ENCODE results near the gene ZNF423.

Gene ZNF423

DNA sequence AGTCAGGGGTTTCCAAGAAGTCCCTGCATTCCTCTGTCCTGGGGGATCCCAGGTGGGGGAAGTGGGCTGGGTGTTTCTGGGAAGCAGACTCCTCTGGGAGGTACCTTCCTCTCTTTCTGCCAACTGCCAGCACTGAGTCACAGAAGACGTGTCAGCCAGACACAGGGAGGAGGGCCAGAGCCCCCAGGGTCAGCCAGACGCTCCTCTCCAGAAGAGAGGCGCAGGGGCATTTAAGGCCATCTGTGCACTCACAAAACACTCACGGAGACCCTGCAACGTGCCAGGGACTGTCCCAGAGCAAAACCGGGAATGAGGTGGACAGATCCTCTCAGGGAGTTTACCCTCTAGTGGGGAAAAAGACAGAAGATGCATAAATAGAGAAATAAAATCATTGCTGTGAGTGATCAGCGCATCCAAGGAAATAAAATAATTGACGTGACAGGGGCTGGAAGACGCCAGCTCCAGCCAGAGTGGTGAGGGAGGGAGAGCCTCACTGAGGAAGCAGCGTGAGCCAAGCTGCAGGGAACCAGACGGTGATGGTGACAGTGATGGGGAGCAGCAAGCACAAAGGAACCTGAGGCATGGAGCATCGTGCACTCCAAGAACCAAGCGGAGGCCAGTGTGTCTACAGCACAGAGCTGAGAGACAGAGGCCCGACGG lies 105.4 kb downstream of the ZNF423 start:
- DNase-seq (ENCODE audit: low read depth in 2 of 2), result no peak

DNA sequence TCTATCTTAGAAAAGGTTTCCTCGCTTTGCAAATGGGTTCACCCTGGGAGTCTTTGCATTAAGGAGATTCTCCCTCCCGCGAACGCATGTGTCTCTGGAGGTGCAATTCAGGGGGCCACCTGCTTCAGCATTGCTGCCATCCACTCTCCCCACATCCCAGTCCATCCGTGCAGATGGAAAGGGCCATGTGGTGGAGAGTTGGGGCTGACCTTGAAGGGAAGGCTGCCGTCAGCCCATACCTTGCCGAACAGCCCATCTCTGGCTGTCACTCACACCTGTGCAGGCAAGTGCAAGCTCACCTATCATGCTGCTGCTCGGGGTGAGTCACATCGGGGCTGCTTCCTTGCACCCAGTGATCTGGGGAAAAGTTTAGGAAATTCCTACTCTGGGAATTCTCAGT lies 106.1 kb downstream of the ZNF423 start:
- no peak for DNase-seq (ENCODE audit: low read depth in 2 of 2)

- DNase-seq (ENCODE audit: low read depth in 2 of 2), result peak in 1 of 2 donors; percentile 6
Measured at GRCh38 chr16:49748322-49748721, 107.6 kb downstream of the ZNF423 start.

- no peak for DNase-seq (ENCODE audit: low read depth in 2 of 2)
Measured at GRCh38 chr16:49747654-49748053, 108.3 kb downstream of the ZNF423 start.

GRCh38 chr16:49746545-49746944 lies 109.4 kb downstream of the ZNF423 start:
- DNase-seq (ENCODE audit: low read depth in 2 of 2), result no peak

DNA sequence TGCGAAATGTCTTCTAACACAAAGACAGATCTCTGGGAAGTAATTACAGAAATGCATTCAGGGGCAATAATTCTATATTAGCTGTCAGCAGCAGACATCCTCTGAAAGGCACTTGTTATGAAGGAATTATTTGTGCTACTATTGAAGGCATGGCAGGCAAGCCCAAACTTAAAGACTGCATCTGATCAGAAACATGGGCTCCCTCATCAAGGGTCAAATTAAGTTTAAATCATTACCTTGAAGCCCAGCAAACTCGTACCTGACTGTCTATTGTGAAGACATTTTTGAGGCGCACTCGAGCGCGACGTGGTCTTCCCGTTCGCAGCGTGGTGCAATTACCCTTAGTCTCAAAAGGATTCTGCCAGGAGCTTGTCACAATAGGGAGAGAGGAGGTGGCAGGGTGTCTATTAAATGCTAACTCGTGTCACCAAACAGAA lies 110.6 kb downstream of the ZNF423 start:
- no peak for DNase-seq (ENCODE audit: low read depth in 2 of 2)

GRCh38 chr16:49744244-49745220 lies 111.4 kb downstream of the ZNF423 start:
- DNase-seq (ENCODE audit: low read depth in 2 of 2), result no peak

DNA sequence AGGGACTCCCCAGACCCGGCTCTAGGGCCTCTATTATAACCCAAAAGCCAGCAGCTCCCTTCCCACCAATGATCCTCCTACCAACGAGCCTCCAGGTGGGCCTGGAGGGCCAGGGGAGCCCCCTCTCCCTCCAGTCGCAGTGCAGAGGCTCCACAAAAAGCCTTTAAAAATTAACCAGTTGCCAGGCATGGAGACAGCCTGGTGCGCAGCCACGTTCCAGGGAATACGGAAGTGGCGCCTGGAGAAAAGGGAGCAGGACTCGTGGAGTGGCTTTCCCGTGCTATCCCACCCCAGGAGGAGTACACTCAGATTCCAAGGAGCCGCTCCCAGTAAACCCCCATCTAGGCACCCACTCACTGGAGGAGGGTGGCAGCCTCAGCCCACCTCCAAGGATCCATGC lies 112.3 kb downstream of the ZNF423 start:
- no peak for DNase-seq (ENCODE audit: low read depth in 2 of 2)

DNA sequence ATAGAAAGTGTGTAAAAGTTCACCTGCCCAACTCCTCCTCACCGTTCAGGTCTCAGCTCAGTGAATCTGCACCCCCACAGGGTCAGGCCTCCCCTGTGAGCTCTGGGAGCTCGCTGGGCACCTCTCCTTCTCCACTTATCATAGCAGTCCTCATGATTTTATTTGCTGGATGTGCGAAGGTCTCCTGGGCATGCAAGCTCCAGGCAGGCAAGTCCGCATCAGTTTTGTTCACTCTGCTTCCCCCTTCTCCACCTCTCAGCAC lies 112.8 kb downstream of the ZNF423 start:
- no peak for DNase-seq (ENCODE audit: low read depth in 2 of 2)

DNA sequence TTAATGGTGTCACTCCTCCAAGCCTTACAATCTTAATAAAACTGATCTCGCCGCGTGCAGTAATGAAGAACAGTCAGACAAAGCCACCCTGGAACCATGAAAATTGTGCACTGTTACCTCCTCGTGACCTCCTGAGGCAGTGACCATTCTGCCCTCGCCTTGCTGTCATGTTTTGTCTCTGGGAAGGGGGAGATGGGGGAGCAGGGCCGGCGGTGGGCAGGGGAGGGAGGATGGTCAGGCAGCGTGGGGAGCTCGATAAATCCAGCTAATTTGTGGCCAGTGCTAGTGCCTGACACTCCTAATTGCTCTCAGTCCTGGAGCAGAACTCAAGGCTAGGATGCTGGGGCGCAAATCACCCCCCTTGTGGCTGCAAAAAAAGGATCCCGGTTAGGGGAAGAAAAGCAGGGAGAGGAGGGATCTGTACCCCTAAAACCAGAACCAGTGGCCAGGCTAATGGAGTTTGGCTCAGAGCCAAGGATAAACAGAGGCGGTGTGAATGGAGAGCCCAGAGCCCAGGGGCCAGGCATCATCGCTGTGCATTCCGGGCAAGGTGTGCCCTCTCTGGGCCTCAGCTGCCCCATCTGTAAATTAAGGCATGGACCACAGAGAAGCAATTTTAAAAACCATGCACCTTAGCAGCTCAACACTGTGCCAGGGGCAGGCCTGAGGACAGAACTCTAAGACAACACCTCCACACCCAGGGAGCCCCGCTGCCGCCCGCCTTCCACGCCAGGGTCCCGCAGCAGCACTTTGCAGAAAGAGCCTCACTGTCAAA lies 113.3 kb downstream of the ZNF423 start:
- DNase-seq (ENCODE audit: low read depth in 2 of 2), result no peak

GRCh38 chr16:49740256-49740655 lies 115.7 kb downstream of the ZNF423 start:
- DNase-seq (ENCODE audit: low read depth in 2 of 2), result no peak

GRCh38 chr16:49739381-49739780 lies 116.5 kb downstream of the ZNF423 start:
- DNase-seq (ENCODE audit: low read depth in 2 of 2), result no peak

- DNase-seq (ENCODE audit: low read depth in 2 of 2), result no peak
Measured at GRCh38 chr16:49738832-49739231, 117.1 kb downstream of the ZNF423 start.

DNA sequence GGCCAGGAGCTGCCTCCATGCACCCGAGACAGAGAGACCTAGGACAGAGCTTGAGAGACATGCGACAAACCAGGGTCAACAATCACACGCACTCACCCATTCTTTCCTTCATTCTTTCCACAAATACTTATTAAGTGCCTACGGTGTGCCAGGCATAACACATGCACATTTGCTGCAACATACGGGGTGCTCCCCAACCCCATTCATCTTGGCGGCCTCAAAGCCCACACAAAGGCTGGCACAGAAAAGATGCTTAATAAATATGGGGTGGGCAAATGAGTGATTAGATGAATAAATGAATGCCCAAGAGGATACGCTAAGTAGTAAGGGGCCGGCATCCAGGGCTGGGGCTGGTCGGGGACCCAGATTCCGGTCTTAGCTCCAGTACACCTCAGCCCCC lies 117.9 kb downstream of the ZNF423 start:
- no peak for DNase-seq (ENCODE audit: low read depth in 2 of 2)

GRCh38 chr16:49737541-49737940 lies 118.4 kb downstream of the ZNF423 start:
- no peak for DNase-seq (ENCODE audit: low read depth in 2 of 2)

DNA sequence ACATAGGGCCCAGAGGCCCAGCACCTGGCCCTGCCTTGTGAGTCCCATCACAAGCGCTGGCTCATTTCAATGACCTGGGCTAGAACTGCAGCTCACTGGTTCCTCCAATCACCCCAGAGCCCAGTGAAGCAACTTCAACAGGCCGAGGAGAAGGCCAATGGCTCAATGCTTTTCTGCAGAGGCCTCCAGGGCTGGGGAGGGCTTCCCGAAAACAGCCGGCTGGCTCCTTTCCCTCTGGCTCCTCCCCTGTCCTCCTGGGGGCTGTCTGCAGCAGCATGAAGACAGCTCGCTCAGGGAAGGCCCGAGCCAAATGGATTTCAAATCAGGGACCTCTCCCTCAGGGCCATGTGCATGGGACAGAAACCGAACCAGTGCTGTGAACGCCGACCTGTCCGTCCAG lies 121.6 kb downstream of the ZNF423 start:
- DNase-seq (ENCODE audit: low read depth in 2 of 2), result no peak

GRCh38 chr16:49733313-49734009 lies 122.5 kb downstream of the ZNF423 start:
- DNase-seq (ENCODE audit: low read depth in 2 of 2), result no peak

GRCh38 chr16:49731911-49732310 lies 124.0 kb downstream of the ZNF423 start:
- DNase-seq (ENCODE audit: low read depth in 2 of 2), result no peak

GRCh38 chr16:49730772-49731171 lies 125.1 kb downstream of the ZNF423 start:
- no peak for DNase-seq (ENCODE audit: low read depth in 2 of 2)

- DNase-seq (ENCODE audit: low read depth in 2 of 2), result no peak
Measured at GRCh38 chr16:49727611-49728010, 128.3 kb downstream of the ZNF423 start.

DNA sequence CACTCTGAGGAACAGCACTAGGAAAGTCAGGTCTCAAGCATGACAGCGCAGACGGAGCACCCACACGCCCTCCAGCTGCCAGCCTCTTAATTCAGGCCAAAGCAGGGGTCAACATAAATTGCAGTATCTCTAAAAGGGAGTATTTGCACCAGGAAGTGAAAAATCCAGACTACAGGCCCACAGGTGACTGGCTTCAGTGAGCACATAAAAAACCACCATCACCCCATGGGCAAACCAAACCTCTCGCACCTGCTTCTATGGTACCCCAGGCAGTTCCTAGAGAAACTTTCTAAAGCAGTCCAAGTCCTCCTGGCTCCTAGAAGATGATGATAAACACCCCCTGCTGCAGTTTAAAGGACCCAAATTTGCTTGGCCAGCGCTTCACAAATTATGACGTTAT lies 129.8 kb downstream of the ZNF423 start:
- no peak for DNase-seq (ENCODE audit: low read depth in 2 of 2)

DNA sequence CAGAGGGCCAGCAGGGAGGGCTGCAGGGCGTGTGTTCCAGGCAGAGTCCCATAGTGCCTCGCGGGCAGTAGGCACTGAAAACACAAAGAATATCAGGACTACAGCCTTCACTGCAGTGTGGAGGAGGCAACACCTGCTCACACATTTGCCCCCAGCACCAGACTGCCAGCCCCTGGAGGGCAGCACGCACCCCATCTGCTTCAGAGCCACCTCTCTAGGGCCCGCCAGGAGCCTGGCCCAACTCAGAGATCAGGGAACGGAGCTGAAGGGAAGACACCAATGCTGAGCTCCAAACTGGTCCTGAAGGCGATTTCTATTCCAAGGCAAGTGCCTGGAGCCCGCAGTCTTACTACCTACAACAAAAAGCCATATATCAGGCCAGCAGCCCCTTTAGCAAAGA lies 130.3 kb downstream of the ZNF423 start:
- DNase-seq (ENCODE audit: low read depth in 2 of 2), result no peak
